IMR-90 (cell line): ENCODE results near the gene USP43. TPM values are rescaled to one million over a fixed set of nuclear protein-coding genes. Genes with fewer than 3 reads are reported as not detected.

Experiments
- ATAC-seq: fragments of 200-7000 bp; cut with Tn5 transposase; 2 replicates; pipeline ENCODE4 v1.9.1; 2020; ENCODE audit warnings: low read depth, mild to moderate bottlenecking, moderate library complexity
- BruUV-seq: library from RNA; stranded (reverse); fragments of 400-500 nt; replicated peaks from 2 replicates; lab custom pipeline; 2021; lab: Mats Ljungman, UMichigan
- CTCF ChIA-PET: fragments of 300-600 bp; formaldehyde crosslinking; extraction: SDS; loops from one replicate; lab custom pipeline; 2021; ENCODE audit warnings: antibody characterized with exemption; lab: Yijun Ruan, JAX
- POLR2A ChIA-PET: fragments of 300-600 bp; sonication (Branson Sonifier 250); formaldehyde crosslinking; loops from one replicate; lab custom pipeline; 2022; ENCODE audit warnings: antibody characterized with exemption; ENCODE audit not compliant: unreplicated experiment; lab: Charles Lee
- DNase-seq: peaks from one replicate; pipeline ENCODE4 v3.0.0; 2013
- H2AFZ ChIP-seq: replicated peaks from 2 replicates; pipeline ENCODE3; 2013; ENCODE audit warnings: low read length, mild to moderate bottlenecking; ENCODE audit not compliant: poor library complexity
- H2AK5ac ChIP-seq: 2 replicates; pipeline ENCODE4 v1.6.1; 2013; ENCODE audit warnings: low read depth, low read length, inconsistent platforms
- H2AK9ac ChIP-seq: replicated peaks from 2 replicates; pipeline ENCODE3; 2013; ENCODE audit warnings: mild to moderate bottlenecking, low read depth, low read length, moderate library complexity; ENCODE audit not compliant: poor library complexity
- H2BK120ac ChIP-seq: 2 replicates; pipeline ENCODE4 v1.6.1; 2013; ENCODE audit warnings: low read depth, low read length, inconsistent platforms
- H2BK15ac ChIP-seq: 3 replicates; pipeline ENCODE4 v1.6.1; 2013; ENCODE audit warnings: low read depth, low read length, inconsistent platforms
- H2BK20ac ChIP-seq: 2 replicates; pipeline ENCODE4 v1.6.1; 2013; ENCODE audit warnings: low read depth, mild to moderate bottlenecking, inconsistent platforms, low read length, moderate library complexity
- H2BK5ac ChIP-seq: 2 replicates; pipeline ENCODE4 v1.6.1; 2013; ENCODE audit warnings: mild to moderate bottlenecking, low read depth, low read length, inconsistent platforms; ENCODE audit not compliant: poor library complexity, severe bottlenecking
- H3K14ac ChIP-seq: replicated peaks from 2 replicates; pipeline ENCODE4 v1.6.1; 2013; ENCODE audit warnings: low read depth, low read length, inconsistent platforms
- H3K18ac ChIP-seq: 2 replicates; pipeline ENCODE4 v1.6.1; 2013; ENCODE audit warnings: low read depth, low read length, control low read depth
- H3K23ac ChIP-seq: 2 replicates; pipeline ENCODE4 v1.6.1; 2013; ENCODE audit warnings: low read depth, low read length, inconsistent platforms
- H3K27ac ChIP-seq: 2 replicates; pipeline ENCODE4 v1.5.1; 2013; ENCODE audit warnings: mild to moderate bottlenecking, control low read depth, low read length; ENCODE audit not compliant: insufficient read depth
- H3K27me3 ChIP-seq: 2 replicates; pipeline ENCODE4 v1.6.1; 2013; ENCODE audit warnings: low read length; ENCODE audit not compliant: control insufficient read depth, insufficient read depth
- H3K36me3 ChIP-seq: 2 replicates; pipeline ENCODE4 v1.6.1; 2013; ENCODE audit warnings: low read length, mixed read lengths; ENCODE audit not compliant: control insufficient read depth, insufficient read depth
- H3K4ac ChIP-seq: 2 replicates; pipeline ENCODE4 v1.6.1; 2013; ENCODE audit warnings: low read depth, low read length, inconsistent platforms
- H3K4me1 ChIP-seq: 2 replicates; pipeline ENCODE4 v1.6.1; 2013; ENCODE audit warnings: low read length, mixed read lengths; ENCODE audit not compliant: control insufficient read depth, insufficient read depth
- H3K4me2 ChIP-seq: 2 replicates; pipeline ENCODE4 v1.6.1; 2013; ENCODE audit warnings: low read depth, mild to moderate bottlenecking, control low read depth, low read length, moderate library complexity
- H3K4me3 ChIP-seq: 2 replicates; pipeline ENCODE4 v1.5.1; 2013; ENCODE audit warnings: low read depth, mild to moderate bottlenecking, control low read depth, low read length, moderate library complexity; ENCODE audit not compliant: insufficient read depth
- H3K56ac ChIP-seq: 2 replicates; pipeline ENCODE4 v1.6.1; 2013; ENCODE audit warnings: low read length, inconsistent platforms; ENCODE audit not compliant: insufficient read depth; ENCODE audit errors: extremely low read depth
- H3K79me1 ChIP-seq, 2 experiments: 2 replicates each; pipeline ENCODE4 v1.6.1; 2013; ENCODE audit warnings: low read length in 2 of 2, inconsistent platforms in 1 of 2, low read depth in 1 of 2
- H3K9ac ChIP-seq: 2 replicates; pipeline ENCODE4 v1.6.1; 2013; ENCODE audit warnings: low read depth, low read length, control low read depth
- H3K9me1 ChIP-seq: 2 replicates; pipeline ENCODE4 v1.6.1; 2013; ENCODE audit warnings: low read length, inconsistent platforms; ENCODE audit not compliant: insufficient read depth
- H3K9me3 ChIP-seq: 2 replicates; pipeline ENCODE4 v1.6.1; 2013; ENCODE audit warnings: low read length; ENCODE audit not compliant: control insufficient read depth, insufficient read depth
- H4K20me1 ChIP-seq: 2 replicates; pipeline ENCODE4 v1.6.1; 2013; ENCODE audit warnings: low read length, inconsistent platforms; ENCODE audit not compliant: insufficient read depth
- H4K5ac ChIP-seq: 2 replicates; pipeline ENCODE4 v1.6.1; 2013; ENCODE audit warnings: mild to moderate bottlenecking, low read depth, low read length, control low read depth
- H4K8ac ChIP-seq, 2 experiments: 2 replicates each; pipeline ENCODE4 v1.6.1; 2013; ENCODE audit warnings: low read depth in 2 of 2, low read length in 2 of 2, control low read depth in 1 of 2, inconsistent platforms in 1 of 2
- H4K91ac ChIP-seq: 2 replicates; pipeline ENCODE4 v1.6.1; 2013; ENCODE audit warnings: low read depth, low read length, inconsistent platforms; ENCODE audit not compliant: insufficient read depth
- BHLHE40 ChIP-seq: fragments of 150-350 bp; IDR thresholded peaks from 2 replicates; pipeline ENCODE4 v1.6.1; 2016; ENCODE audit warnings: mild to moderate bottlenecking, low read depth, low read length
- CEBPB ChIP-seq: IDR thresholded peaks from 2 replicates; pipeline ENCODE4 v1.6.1; 2012; ENCODE audit warnings: low read depth, low read length, improper control_type of control experiment
- CHD1 ChIP-seq: IDR thresholded peaks from 2 replicates; pipeline ENCODE4 v1.6.1; 2012; ENCODE audit warnings: low read depth, low read length, improper control_type of control experiment
- CTCF ChIP-seq: conservative IDR thresholded peaks from 2 replicates; pipeline ENCODE4 v1.5.1; 2012; ENCODE audit warnings: mild to moderate bottlenecking, low read depth, low read length, improper control_type of control experiment
- FOS ChIP-seq: fragments of 150-350 bp; IDR thresholded peaks from 2 replicates; pipeline ENCODE4 v1.6.1; 2016; ENCODE audit warnings: low read depth, low read length
- MAFK ChIP-seq: IDR thresholded peaks from 2 replicates; pipeline ENCODE4 v1.6.1; 2012; ENCODE audit warnings: low read depth, low read length, improper control_type of control experiment
- MXI1 ChIP-seq: IDR thresholded peaks from 2 replicates; pipeline ENCODE4 v1.6.1; 2012; ENCODE audit warnings: low read depth, mild to moderate bottlenecking, low read length, moderate library complexity, borderline replicate concordance
- NFE2L2 ChIP-seq: fragments of 150-350 bp; IDR thresholded peaks from 2 replicates; pipeline ENCODE4 v1.6.1; 2016; ENCODE audit warnings: low read depth, mild to moderate bottlenecking, low read length
- RCOR1 ChIP-seq: IDR thresholded peaks from 2 replicates; pipeline ENCODE4 v1.6.1; 2012; ENCODE audit warnings: mild to moderate bottlenecking, low read length, improper control_type of control experiment; ENCODE audit not compliant: insufficient replicate concordance
- RFX5 ChIP-seq: IDR thresholded peaks from 2 replicates; pipeline ENCODE4 v1.8.0; 2012; ENCODE audit warnings: low read depth, mild to moderate bottlenecking, low read length, moderate library complexity
- USF2 ChIP-seq: fragments of 150-350 bp; IDR thresholded peaks from 2 replicates; pipeline ENCODE4 v1.6.1; 2017; ENCODE audit warnings: mild to moderate bottlenecking, antibody characterized with exemption, low read length, low read depth
- WGBS, 2 experiments: methylation state at CpG; one replicate each; pipeline versions ENCODE4 v1.1.5 to v1.1.7; 2013; ENCODE audit warnings: missing lambda C conversion rate in 2 of 2; ENCODE audit not compliant: insufficient read length in 1 of 2; ENCODE audit errors: extremely low coverage in 2 of 2; 5-methylcytosine and 5-hydroxymethylcytosine counted together
- dilution Hi-C: fragments of 300-500 bp; cut with HindIII; formaldehyde crosslinking; loops from one replicate; pipeline ENCODE4 v1.14.3; 2018; ENCODE audit warnings: low sequenced_read_pairs; ENCODE audit not compliant: unreplicated experiment
- in situ Hi-C: fragments of 300-500 bp; cut with MboI; formaldehyde crosslinking; loops from 3 replicates; pipeline ENCODE4 v1.14.3; 2019; ENCODE audit warnings: low sequenced_read_pairs, inconsistent platforms, mixed read lengths
- intact Hi-C: fragments of 100-400 bp; cut with micrococcal nuclease; formaldehyde crosslinking; loops from 2 replicates; pipeline ENCODE4 v1.10.0; 2022
- polyA plus RNA-seq, 3 experiments: library from polyadenylated mRNA; depleted of rRNA; stranded (reverse); fragments of >200 nt; gene quantifications; 2 replicates each; pipeline ENCODE4 v1.2.3, GENCODE V29; 2012; ENCODE audit warnings: low replicate concordance in 1 of 3
- total RNA-seq: library from RNA; depleted of rRNA; stranded (reverse); fragments of >200 nt; gene quantifications from 2 replicates; pipeline ENCODE4 v1.2.3, GENCODE V29; 2012
- TF ChIP-seq, protein P1 (sequence below): fragments of 150-350 bp; IDR thresholded peaks from 2 replicates; pipeline ENCODE4 v1.6.1; 2016; ENCODE audit warnings: low read depth, mild to moderate bottlenecking, low read length, moderate library complexity, borderline replicate concordance

USP43 gene
- total and polyA plus RNA-seq, 2 of the 4 experiments (the other 2 are of a cell fraction), result not detected

DNA sequence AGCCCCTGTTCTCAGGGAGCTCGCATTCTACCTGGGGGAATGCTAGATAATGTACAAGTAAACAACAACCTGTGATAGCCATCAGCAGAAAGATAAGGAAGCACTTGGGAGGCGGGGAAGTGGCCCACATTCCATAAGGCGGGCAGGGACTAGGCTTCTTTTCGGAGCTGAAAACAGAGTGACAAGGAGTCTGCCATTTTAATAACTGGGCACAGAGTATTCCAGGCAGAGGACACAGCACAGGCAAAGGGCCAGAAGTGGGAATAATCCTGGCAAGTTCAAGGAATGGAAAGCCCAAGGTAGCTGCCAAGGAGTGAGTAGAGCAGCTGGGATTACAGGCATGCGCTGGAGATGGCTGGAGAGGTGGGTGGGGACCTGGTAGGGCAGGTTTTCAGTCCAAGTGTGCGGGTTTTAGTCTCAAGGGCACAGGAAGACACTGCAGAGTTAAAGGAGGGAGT is 24.3 kb downstream of the USP43 start:
- no peak overlapping the region for H2BK20ac ChIP-seq
- no peak overlapping the region for H2AFZ ChIP-seq
- H3K9me3 ChIP-seq, result peaks cover 17% of the 10 kb centered on the region
- H3K56ac ChIP-seq, result no peak overlapping the region
- H2BK120ac ChIP-seq, result no peak overlapping the region
- H3K9ac ChIP-seq, result no peak overlapping the region
- no peak overlapping the region for H2BK5ac ChIP-seq
- H4K20me1 ChIP-seq, result no peaks in the 10 kb centered on the region
- H3K27ac ChIP-seq, result no peak overlapping the region
- no peak overlapping the region for H3K4me3 ChIP-seq
- dilution Hi-C loops (no loop called here), intact Hi-C loops (no loop called here), in situ Hi-C loops (no loop called here)
- H3K4ac ChIP-seq, result no peak overlapping the region
- no peak overlapping the region for H4K91ac ChIP-seq
- ATAC-seq, result no peak
- no peaks in the 10 kb centered on the region for H3K4me1 ChIP-seq
- H3K4me2 ChIP-seq, result no peak overlapping the region
- BruUV-seq, result no TSS peak
- H2AK9ac ChIP-seq, result no peak overlapping the region
- H3K9me1 ChIP-seq, result no peaks in the 10 kb centered on the region
- no peak overlapping the region for H4K8ac ChIP-seq
- no peak overlapping the region for H2AK5ac ChIP-seq
- no peak for DNase-seq
- H4K5ac ChIP-seq, result no peak overlapping the region
- TF ChIP-seq FOS, result no peak
- TF ChIP-seq USF2, result no peak
- no peak for TF ChIP-seq RCOR1
- TF ChIP-seq NFE2L2, result no peak
- TF ChIP-seq, protein P1, sequence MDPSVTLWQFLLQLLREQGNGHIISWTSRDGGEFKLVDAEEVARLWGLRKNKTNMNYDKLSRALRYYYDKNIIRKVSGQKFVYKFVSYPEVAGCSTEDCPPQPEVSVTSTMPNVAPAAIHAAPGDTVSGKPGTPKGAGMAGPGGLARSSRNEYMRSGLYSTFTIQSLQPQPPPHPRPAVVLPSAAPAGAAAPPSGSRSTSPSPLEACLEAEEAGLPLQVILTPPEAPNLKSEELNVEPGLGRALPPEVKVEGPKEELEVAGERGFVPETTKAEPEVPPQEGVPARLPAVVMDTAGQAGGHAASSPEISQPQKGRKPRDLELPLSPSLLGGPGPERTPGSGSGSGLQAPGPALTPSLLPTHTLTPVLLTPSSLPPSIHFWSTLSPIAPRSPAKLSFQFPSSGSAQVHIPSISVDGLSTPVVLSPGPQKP, result no peak
- TF ChIP-seq CTCF, result no peak
- no peak for TF ChIP-seq MAFK
- no peak for TF ChIP-seq CEBPB
- no peak for TF ChIP-seq MXI1
- TF ChIP-seq CHD1, result no peak
- TF ChIP-seq RFX5, result no peak
- TF ChIP-seq BHLHE40, result no peak
- ChIA-PET POLR2A (no interaction called here), CTCF (no interaction called here)
- no peak overlapping the region for H2BK15ac ChIP-seq
- no peak overlapping the region for H3K18ac ChIP-seq
- no peaks in the 10 kb centered on the region for H3K27me3 ChIP-seq
- no peaks in the 10 kb centered on the region for H3K36me3 ChIP-seq
- H3K23ac ChIP-seq, result no peak overlapping the region
- WGBS, 2 experiments, result 0% methylated on average over 1 of the region's 6 CpGs; no CpG with 5 or more reads in 1 of the 2 experiments
- H3K14ac ChIP-seq, result no peak overlapping the region
- no peaks in the 10 kb centered on the region for H3K79me1 ChIP-seq
